NCI-H774 (cell line): ENCODE data around the gene CTNNA1.
A peak's percentile ranks its signal among the peaks of the same experiment; 100 is the strongest.
"Not testable (repeated sequence)": the region's sequence is repeated elsewhere in the genome, so short reads cannot be mapped to it uniquely, and the experiment has no call there.

ENCODE experiments used
- DNase-seq: peaks from one replicate; lab custom pipeline; 2025; lab: John Stamatoyannopoulos, UW

The CTNNA1 gene

GRCh38 chr5:138725153-138725817, 27.9 kb upstream of the CTNNA1 start:
- no peak for DNase-seq

GRCh38 chr5:138725818-138726416, 27.3 kb upstream of the CTNNA1 start:
- no peak for DNase-seq

GRCh38 chr5:138726848-138727247, 26.4 kb upstream of the CTNNA1 start:
- DNase-seq, result no peak

- not testable (repeated sequence) for DNase-seq
Measured at GRCh38 chr5:138730496-138730895, 22.7 kb upstream of the CTNNA1 start.

GRCh38 chr5:138732466-138732865, 20.8 kb upstream of the CTNNA1 start:
- DNase-seq, result no peak

GRCh38 chr5:138732933-138733332, 20.3 kb upstream of the CTNNA1 start:
- DNase-seq, result no peak

- DNase-seq, result no peak
Measured at GRCh38 chr5:138733509-138733908, 19.7 kb upstream of the CTNNA1 start.

- DNase-seq, result no peak
Measured at GRCh38 chr5:138736293-138736692, 16.9 kb upstream of the CTNNA1 start.

- DNase-seq, result peak; percentile 64
Measured at GRCh38 chr5:138737494-138738265, 15.5 kb upstream of the CTNNA1 start.

- no peak for DNase-seq
Measured at GRCh38 chr5:138738399-138738798, 14.8 kb upstream of the CTNNA1 start.

GRCh38 chr5:138739938-138740337, 13.3 kb upstream of the CTNNA1 start:
- no peak for DNase-seq

- no peak for DNase-seq
Measured at GRCh38 chr5:138743484-138743883, 9.7 kb upstream of the CTNNA1 start.

- no peak for DNase-seq
Measured at GRCh38 chr5:138745268-138745667, 8.0 kb upstream of the CTNNA1 start.

GRCh38 chr5:138748630-138749081, 4.6 kb upstream of the CTNNA1 start:
- DNase-seq, result no peak

GRCh38 chr5:138751344-138751743, 1.9 kb upstream of the CTNNA1 start:
- DNase-seq, result not testable (repeated sequence)

- no peak for DNase-seq
Measured at GRCh38 chr5:138752341-138752950, 779 bp upstream of the CTNNA1 start.

- peak; percentile 70 for DNase-seq
Measured at GRCh38 chr5:138753794-138754698, 821 bp downstream of the CTNNA1 start.

- no peak for DNase-seq
Measured at GRCh38 chr5:138754699-138755057, 1.5 kb downstream of the CTNNA1 start.

- DNase-seq, result no peak
Measured at GRCh38 chr5:138755084-138755748, 2.0 kb downstream of the CTNNA1 start.

GRCh38 chr5:138757061-138757776, 4.0 kb downstream of the CTNNA1 start:
- DNase-seq, result no peak
